ENCODE measurements around the gene DLX4.

- no peak for TF ChIP-seq EZH2 (IDR thresholded peaks at IDR 0.05; ENCODE audit: insufficient read depth, low read length)
- no peak for TF ChIP-seq CTCF (IDR thresholded peaks at IDR 0.05; ENCODE audit: insufficient read depth, low read depth, low read length)
Observed at GRCh38 chr17:49985310-49985990, 16.5 kb downstream of the DLX4 start.

All from astrocyte (in vitro differentiated cells and primary cell).